ENCODE measurements around the gene GABRB2. TPM values are rescaled to one million over a fixed set of nuclear protein-coding genes. Genes with fewer than 3 reads are reported as not detected.

GABRB2 gene
- total RNA-seq, 1 experiment from 2014 or later, result not detected

DNA sequence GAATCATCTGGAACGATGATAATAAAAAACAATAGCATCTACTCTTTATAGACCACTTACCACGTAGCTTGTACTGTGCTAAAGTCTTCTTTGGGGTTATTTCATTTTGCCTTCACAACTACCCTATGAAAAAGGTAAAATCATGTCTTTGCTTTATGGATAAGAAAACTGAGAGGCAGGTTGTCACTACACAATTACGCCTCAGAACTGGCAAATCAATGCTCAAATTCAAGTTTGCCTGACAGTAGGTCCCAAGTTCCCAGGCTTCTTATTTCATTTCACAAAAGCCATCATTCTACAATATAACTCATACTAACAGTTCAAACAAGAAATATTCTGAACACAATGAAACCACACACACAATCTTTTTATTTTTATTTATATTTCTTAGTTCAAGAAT lies 258.5 kb downstream of the GABRB2 start:
- no peaks in the 10 kb centered on the region; the same call in 1 of the 2 replicates for H3K27me3 ChIP-seq (ENCODE audit: control insufficient read depth, insufficient read depth, low read length)
- no peak overlapping the region for H3K4me3 ChIP-seq (ENCODE audit: low read depth in 2 of 2, low read length in 2 of 2)
- BruUV-seq (replicated peaks), result no TSS peak
- no peak for DNase-seq (ENCODE audit: low read depth, low spot score)
- in situ Hi-C loops (cut with HindIII; ENCODE audit: low pct_unique_long_range_greater_than_20kb, low sequenced_read_pairs) (no loop called here), intact Hi-C loops (cut with micrococcal nuclease; ENCODE audit: unreplicated experiment) (no loop called here)
- no peak for ATAC-seq
- ChIA-PET CTCF (no interaction called here), POLR2A (no interaction called here)
- H3K9me3 ChIP-seq (ENCODE audit: control insufficient read depth, insufficient read depth, low read depth, low read length), result no peaks in the 10 kb centered on the region
- TF ChIP-seq SIN3A (IDR thresholded peaks at IDR 0.05; ENCODE audit: borderline replicate concordance, insufficient read depth, low read depth, low read length) (no peak), REST (IDR thresholded peaks at IDR 0.05; ENCODE audit: insufficient read depth in 1 of 2, low read depth in 2 of 2, low read length in 1 of 2) (no peak), CTCF (IDR thresholded peaks at IDR 0.05) (no peak), TCF7L2 (IDR thresholded peaks at IDR 0.05; ENCODE audit: low read depth, low read length) (no peak), POLR2AphosphoS5 (IDR thresholded peaks at IDR 0.05; ENCODE audit: low read depth, low read length) (no peak)
- no peak overlapping the region for H3K27ac ChIP-seq (ENCODE audit: low read length)
- no peaks in the 10 kb centered on the region for H3K36me3 ChIP-seq (ENCODE audit: control insufficient read depth, insufficient read depth, low read length)
- no peaks in the 10 kb centered on the region for H3K4me1 ChIP-seq (ENCODE audit: control insufficient read depth, insufficient read depth, low read length)

GRCh38 chr5:161287436-161287835 lies 259.1 kb downstream of the GABRB2 start:
- intact Hi-C loops (cut with micrococcal nuclease; ENCODE audit: unreplicated experiment), result no loop called here
- Histone ChIP-seq H3K27ac (ENCODE audit: low read length) (no peak overlapping the region), H3K36me3 (ENCODE audit: control insufficient read depth, insufficient read depth, low read length) (no peaks in the 10 kb centered on the region), H3K4me1 (ENCODE audit: control insufficient read depth, insufficient read depth, low read length) (no peaks in the 10 kb centered on the region), H3K27me3 (ENCODE audit: control insufficient read depth, insufficient read depth, low read length) (no peaks in the 10 kb centered on the region; the same call in 1 of the 2 replicates), H3K9me3 (ENCODE audit: control insufficient read depth, insufficient read depth, low read depth, low read length) (no peaks in the 10 kb centered on the region), H3K4me3 (ENCODE audit: low read depth in 2 of 2, low read length in 2 of 2) (no peak overlapping the region)
- in situ Hi-C loops (cut with HindIII; ENCODE audit: low pct_unique_long_range_greater_than_20kb, low sequenced_read_pairs), result no loop called here
- POLR2A ChIA-PET, result no interaction called here
- CTCF ChIA-PET, result no interaction called here
- TF ChIP-seq TCF7L2 (IDR thresholded peaks at IDR 0.05; ENCODE audit: low read depth, low read length) (no peak), SIN3A (IDR thresholded peaks at IDR 0.05; ENCODE audit: borderline replicate concordance, insufficient read depth, low read depth, low read length) (no peak), REST (IDR thresholded peaks at IDR 0.05; ENCODE audit: insufficient read depth in 1 of 2, low read depth in 2 of 2, low read length in 1 of 2) (no peak), POLR2AphosphoS5 (IDR thresholded peaks at IDR 0.05; ENCODE audit: low read depth, low read length) (no peak), CTCF (IDR thresholded peaks at IDR 0.05) (no peak)
- ATAC-seq, result no peak
- BruUV-seq (replicated peaks), result no TSS peak
- DNase-seq (ENCODE audit: low read depth, low spot score), result no peak

All from Panc1 (cell line).